Measurements from ENCODE around the gene UNK. TPM values are rescaled to one million over a fixed set of nuclear protein-coding genes. Genes with fewer than 3 reads are reported as not detected.
A peak's percentile ranks its signal among the peaks of the same experiment; 100 is the strongest.

The UNK gene
- total and polyA plus RNA-seq, 10 donors = 19.0 to 53.8 (median 46.2) TPM

- TF ChIP-seq POLR2AphosphoS5 (IDR thresholded peaks at IDR 0.05) (peak in 2 of 3 donors; percentile 27 to 31), POLR2A (IDR thresholded peaks at IDR 0.05) (no peak)
- peaks cover 0 to 46% (median 13%) of the 10 kb centered on the region in 6 donors for H3K36me3 ChIP-seq
- no peak overlapping the region for H3K27ac ChIP-seq
- no peaks in the 10 kb centered on the region for H3K9me3 ChIP-seq
- H3K4me1 ChIP-seq = peaks cover 12 to 43% (median 28%) of the 10 kb centered on the region in 6 donors
- no peaks in the 10 kb centered on the region for H3K27me3 ChIP-seq (replicated peaks in 1 of 7)
- intact Hi-C loops (cut with DNase I; ENCODE audit: low total_unique reads) = no loop called here
- DNase-seq = peak; percentile 72
- H3K4me3 ChIP-seq = no peak overlapping the region
- WGBS, 5 donors = 90 to 97% (median 94%) methylated on average over 16 to 27 of the region's 27 CpGs
Measured at GRCh38 chr17:75762513-75763268, 21.9 kb upstream of the UNK start.

GRCh38 chr17:75763269-75763607, 21.4 kb upstream of the UNK start:
- DNase-seq = no peak
- intact Hi-C loops (cut with DNase I; ENCODE audit: low total_unique reads) = no loop called here

GRCh38 chr17:75763613-75764416, 20.8 kb upstream of the UNK start:
- no peak for TF ChIP-seq CTCF (IDR thresholded peaks at IDR 0.05 in 8 of 11, conservative IDR thresholded peaks at IDR 0.05 in 3 of 11)
- Histone ChIP-seq H3K9me3 (no peaks in the 10 kb centered on the region), H3K27ac (peak overlapping the region; percentile 78 to 92 (median 90)), H3K4me3 (peak overlapping the region; percentile 69 to 87 (median 80)), H3K4me1 (peaks cover 12 to 36% (median 28%) of the 10 kb centered on the region in 6 donors), H3K27me3 (replicated peaks in 1 of 7) (no peaks in the 10 kb centered on the region), H3K36me3 (peaks cover 0 to 35% (median 3%) of the 10 kb centered on the region in 6 donors)
- 67 to 87% (median 75%) methylated on average over 7 to 16 of the region's 16 CpGs for WGBS, 5 donors
- intact Hi-C loops (cut with DNase I; ENCODE audit: low total_unique reads) = no loop called here
- peak; percentile 79 for DNase-seq

More at GRCh38 chr17:75763269-75763607, 21.4 kb upstream of the UNK start:
- TF ChIP-seq CTCF (IDR thresholded peaks at IDR 0.05 in 8 of 11, conservative IDR thresholded peaks at IDR 0.05 in 3 of 11) = no peak
- no peak for TF ChIP-seq POLR2AphosphoS5 (IDR thresholded peaks at IDR 0.05)
- no peak for TF ChIP-seq POLR2A (IDR thresholded peaks at IDR 0.05)
- peaks cover 0 to 41% (median 8%) of the 10 kb centered on the region in 6 donors for H3K36me3 ChIP-seq
- H3K27me3 ChIP-seq (replicated peaks in 1 of 7) = no peaks in the 10 kb centered on the region
- no peak overlapping the region for H3K27ac ChIP-seq
- H3K9me3 ChIP-seq = no peaks in the 10 kb centered on the region
- H3K4me3 ChIP-seq = no peak overlapping the region
- peaks cover 12 to 42% (median 28%) of the 10 kb centered on the region in 6 donors for H3K4me1 ChIP-seq
- 81 to 95% (median 84%) methylated on average over 3 of the region's 3 CpGs for WGBS, 5 donors

GRCh38 chr17:75764417-75764710, 20.2 kb upstream of the UNK start:
- peak overlapping the region; percentile 69 to 87 (median 80) for H3K4me3 ChIP-seq
- no peaks in the 10 kb centered on the region for H3K27me3 ChIP-seq (replicated peaks in 1 of 7)
- H3K27ac ChIP-seq = peak overlapping the region; percentile 78 to 92 (median 90)
- DNase-seq = no peak
- peaks cover 0 to 29% (median 0%) of the 10 kb centered on the region in 6 donors for H3K36me3 ChIP-seq
- H3K4me1 ChIP-seq = peaks cover 12 to 33% (median 28%) of the 10 kb centered on the region in 6 donors
- TF ChIP-seq CTCF (IDR thresholded peaks at IDR 0.05 in 8 of 11, conservative IDR thresholded peaks at IDR 0.05 in 3 of 11) (peak in 2 of 11 experiments; percentile 78 to 81), POLR2AphosphoS5 (IDR thresholded peaks at IDR 0.05) (no peak)
- intact Hi-C loops (cut with DNase I; ENCODE audit: low total_unique reads) = no loop called here
- H3K9me3 ChIP-seq = no peaks in the 10 kb centered on the region
- 9 to 24% (median 12%) methylated on average over 3 to 14 of the region's 14 CpGs for WGBS, 5 donors

All from spleen (tissue), 11 donors.